Endothelial cell of umbilical vein (primary cell): ENCODE measurements around the gene LOXHD1. TPM values are rescaled to one million over a fixed set of nuclear protein-coding genes. Genes with fewer than 3 reads are reported as not detected.

Experiments
- BruUV-seq: library from RNA; stranded (reverse); fragments of 400-500 nt; replicated peaks from 2 replicates; lab custom pipeline; 2021; lab: Mats Ljungman, UMichigan
- CTCF ChIA-PET: fragments of 300-600, 350-600 bp; sonication (Branson Sonifier 250); formaldehyde crosslinking; loops from one replicate; lab custom pipeline; 2021; ENCODE audit warnings: antibody characterized with exemption, inconsistent platforms; lab: Charles Lee
- POLR2A ChIA-PET: fragments of 300-600, 350-600 bp; sonication (Branson Sonifier 250); formaldehyde crosslinking; loops from one replicate; lab custom pipeline; 2021; ENCODE audit warnings: antibody characterized with exemption, inconsistent platforms; lab: Charles Lee
- DNase-seq: peaks from one replicate; pipeline ENCODE4 v3.0.0-alpha.2; 2011; ENCODE audit warnings: low read depth, low spot score
- FAIRE-seq: peaks from 2 replicates; lab custom pipeline; 2011; peaks lifted over from hg19 to GRCh38; lab: Jason Lieb, UNC
- H2AFZ ChIP-seq: 2 replicates; pipeline ENCODE4 v1.6.0; 2012; ENCODE audit warnings: low read depth, low read length, control low read depth, inconsistent platforms
- H3K27ac ChIP-seq: 2 replicates; pipeline ENCODE4 v1.5.1; 2011; ENCODE audit warnings: low read depth, mild to moderate bottlenecking, control low read depth, low read length, moderate library complexity; ENCODE audit not compliant: insufficient read depth
- H3K27me3 ChIP-seq, 2 experiments: 2 replicates each; pipeline versions ENCODE4 v1.6.0 to v1.6.1; 2011; ENCODE audit warnings: low read length in 2 of 2, mixed read lengths in 1 of 2; ENCODE audit not compliant: control insufficient read depth in 2 of 2, insufficient read depth in 2 of 2
- H3K36me3 ChIP-seq, 2 experiments: 2 replicates in 1 of 2; 3 replicates in 1 of 2; pipeline ENCODE4 v1.5.1; 2011; ENCODE audit warnings: low read length in 2 of 2, mild to moderate bottlenecking in 1 of 2, moderate library complexity in 1 of 2; ENCODE audit not compliant: control insufficient read depth in 2 of 2, insufficient read depth in 2 of 2; ENCODE audit errors: extremely low read depth in 1 of 2
- H3K4me1 ChIP-seq: 3 replicates; pipeline ENCODE4 v1.5.1; 2011; ENCODE audit warnings: mild to moderate bottlenecking, low read length; ENCODE audit not compliant: control insufficient read depth, insufficient read depth; ENCODE audit errors: extremely low read depth
- H3K4me2 ChIP-seq: 2 replicates; pipeline ENCODE4 v1.6.1; 2011; ENCODE audit warnings: low read length, control low read depth, mixed read lengths; ENCODE audit not compliant: insufficient read depth
- H3K4me3 ChIP-seq, 3 experiments: fragments of 200-600 bp in 1 of 3; sonication (generic), shearing (Covaris generic) in 1 of 3; replicated peaks in 1 of 3; 2 replicates each; pipeline ENCODE4 v1.5.1; 2011 to 2016; ENCODE audit warnings: control low read depth in 3 of 3, low read length in 3 of 3, mild to moderate bottlenecking in 2 of 3, inconsistent platforms in 1 of 3, low read depth in 1 of 3, moderate library complexity in 1 of 3; ENCODE audit not compliant: insufficient read depth in 1 of 3
- H3K79me2 ChIP-seq: 2 replicates; pipeline ENCODE4 v1.6.0; 2012; ENCODE audit warnings: low read length, inconsistent platforms; ENCODE audit not compliant: control insufficient read depth, insufficient read depth
- H3K9ac ChIP-seq: replicated peaks from 2 replicates; pipeline ENCODE3; 2011; ENCODE audit warnings: low read length, control low read depth; ENCODE audit not compliant: insufficient read depth; ENCODE audit errors: extremely low read depth
- H3K9me1 ChIP-seq: replicated peaks from 3 replicates; pipeline ENCODE4 v1.6.0; 2011; ENCODE audit warnings: mild to moderate bottlenecking, low read length; ENCODE audit not compliant: control insufficient read depth, insufficient read depth; ENCODE audit errors: extremely low read depth
- H3K9me3 ChIP-seq: replicated peaks from 2 replicates; pipeline ENCODE4 v1.5.1; 2012; ENCODE audit warnings: low read length, inconsistent platforms; ENCODE audit not compliant: control insufficient read depth, insufficient read depth
- H4K20me1 ChIP-seq: replicated peaks from 2 replicates; pipeline ENCODE3; 2011; ENCODE audit warnings: mild to moderate bottlenecking, low read length; ENCODE audit not compliant: control insufficient read depth, insufficient read depth; ENCODE audit errors: extremely low read depth
- EZH2 ChIP-seq: IDR thresholded peaks from 2 replicates; pipeline ENCODE4 v1.6.1; 2012; ENCODE audit warnings: borderline replicate concordance, low read depth, mild to moderate bottlenecking, moderate library complexity, low read length, inconsistent platforms; ENCODE audit not compliant: severe bottlenecking
- FOS ChIP-seq: IDR thresholded peaks from 2 replicates; pipeline ENCODE4 v1.6.1; 2011; ENCODE audit warnings: mild to moderate bottlenecking, low read length, moderate library complexity, borderline replicate concordance; ENCODE audit not compliant: insufficient read depth
- GATA2 ChIP-seq: IDR thresholded peaks from 2 replicates; pipeline ENCODE4 v1.7.0; 2011; ENCODE audit warnings: low read depth, mild to moderate bottlenecking, moderate library complexity, mixed read lengths, low read length; ENCODE audit not compliant: insufficient read length, insufficient read depth
- JUN ChIP-seq: IDR thresholded peaks from 2 replicates; pipeline ENCODE4 v1.6.1; 2011; ENCODE audit warnings: borderline replicate concordance, low read depth; ENCODE audit not compliant: insufficient read length, insufficient read depth
- MYC ChIP-seq: IDR thresholded peaks from one replicate; pipeline ENCODE4 v1.6.1; 2011; ENCODE audit warnings: mild to moderate bottlenecking, low read depth, low read length
- POLR2A ChIP-seq: IDR thresholded peaks from 2 replicates; pipeline ENCODE4 v1.6.1; 2012; ENCODE audit warnings: low read depth, mild to moderate bottlenecking, control low read depth, low read length
- POLR2AphosphoS5 ChIP-seq: IDR thresholded peaks from 2 replicates; pipeline ENCODE4 v1.6.1; 2012; ENCODE audit warnings: low read depth, mild to moderate bottlenecking, control low read depth, low read length, moderate library complexity; ENCODE audit not compliant: insufficient read depth
- dilution Hi-C: fragments of 300-500 bp; cut with MboI; formaldehyde crosslinking; loops from one replicate; pipeline ENCODE4 v1.15.0; 2019; ENCODE audit warnings: low sequenced_read_pairs; ENCODE audit not compliant: extremely low pct_ligation_motif_present
- intact Hi-C: fragments of 100-400 bp; cut with micrococcal nuclease; formaldehyde crosslinking; loops from one replicate; pipeline ENCODE4 v1.10.0; 2022
- polyA plus RNA-seq, 4 experiments: library from polyadenylated mRNA; depleted of rRNA in 3 of 4; stranded (reverse) in 3 of 4; unstranded in 1 of 4; fragments of >200 nt; gene quantifications; 2 replicates each; pipeline versions ENCODE4 v1.2.1 to v1.2.3, GENCODE V29; 2011 to 2012; ENCODE audit warnings: missing spikeins in 1 of 4
- total RNA-seq: library from RNA; stranded (reverse); gene quantifications from 2 replicates; pipeline ENCODE4 v1.2.3, GENCODE V29; 2021
- TF ChIP-seq, protein P1 (sequence below), 2 donors: IDR thresholded peaks; 1 replicate in 1 of 2; 2 replicates in 1 of 2; pipeline ENCODE4 v1.5.1; 2011; ENCODE audit warnings: low read length in 2 of 2, mild to moderate bottlenecking in 2 of 2, moderate library complexity in 2 of 2, control low read depth in 1 of 2, inconsistent platforms in 1 of 2, low read depth in 1 of 2; ENCODE audit not compliant: insufficient read depth in 1 of 2; ENCODE audit errors: extremely low read depth in 1 of 2
- TF ChIP-seq, protein P2 (sequence below): IDR thresholded peaks from 2 replicates; pipeline ENCODE4 v1.6.1; 2011; ENCODE audit not compliant: insufficient read depth, insufficient read length

Gene LOXHD1
- total and polyA plus RNA-seq, 2 donors (not counting 3 experiments of a cell fraction or from before 2014, with no cell fraction given) = not detected

GRCh38 chr18:46556590-46557206 is 100.3 kb downstream of the LOXHD1 start:
- TF ChIP-seq, protein P1, sequence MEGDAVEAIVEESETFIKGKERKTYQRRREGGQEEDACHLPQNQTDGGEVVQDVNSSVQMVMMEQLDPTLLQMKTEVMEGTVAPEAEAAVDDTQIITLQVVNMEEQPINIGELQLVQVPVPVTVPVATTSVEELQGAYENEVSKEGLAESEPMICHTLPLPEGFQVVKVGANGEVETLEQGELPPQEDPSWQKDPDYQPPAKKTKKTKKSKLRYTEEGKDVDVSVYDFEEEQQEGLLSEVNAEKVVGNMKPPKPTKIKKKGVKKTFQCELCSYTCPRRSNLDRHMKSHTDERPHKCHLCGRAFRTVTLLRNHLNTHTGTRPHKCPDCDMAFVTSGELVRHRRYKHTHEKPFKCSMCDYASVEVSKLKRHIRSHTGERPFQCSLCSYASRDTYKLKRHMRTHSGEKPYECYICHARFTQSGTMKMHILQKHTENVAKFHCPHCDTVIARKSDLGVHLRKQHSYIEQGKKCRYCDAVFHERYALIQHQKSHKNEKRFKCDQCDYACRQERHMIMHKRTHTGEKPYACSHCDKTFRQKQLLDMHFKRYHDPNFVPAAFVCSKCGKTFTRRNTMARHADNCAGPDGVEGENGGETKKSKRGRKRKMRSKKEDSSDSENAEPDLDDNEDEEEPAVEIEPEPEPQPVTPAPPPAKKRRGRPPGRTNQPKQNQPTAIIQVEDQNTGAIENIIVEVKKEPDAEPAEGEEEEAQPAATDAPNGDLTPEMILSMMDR (IDR thresholded peaks at IDR 0.05; ENCODE audit: extremely low read depth in 1 of 2, insufficient read depth in 1 of 2, low read depth in 1 of 2, low read length in 2 of 2) = no peak
- TF ChIP-seq FOS (no peak), POLR2A (no peak), GATA2 (no peak), POLR2AphosphoS5 (no peak), JUN (no peak), EZH2 (no peak), MYC (no peak)
- TF ChIP-seq, protein P2, sequence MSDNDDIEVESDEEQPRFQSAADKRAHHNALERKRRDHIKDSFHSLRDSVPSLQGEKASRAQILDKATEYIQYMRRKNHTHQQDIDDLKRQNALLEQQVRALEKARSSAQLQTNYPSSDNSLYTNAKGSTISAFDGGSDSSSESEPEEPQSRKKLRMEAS = no peak
- FAIRE-seq = no peak
- no TSS peak for BruUV-seq
- ChIA-PET CTCF (interaction anchor here (3.4 kb wide), 1 partner anchor 101 kb away, joined by 50 read pairs; the partner anchor contains the start of gene LOXHD1), POLR2A (no interaction called here)
- dilution Hi-C loops = no loop called here
- no peak for DNase-seq
- Histone ChIP-seq H2AFZ (no peak overlapping the region), H3K79me2 (no peaks in the 10 kb centered on the region), H3K36me3 (no peaks in the 10 kb centered on the region), H3K27ac (no peak overlapping the region), H3K4me2 (no peak overlapping the region), H4K20me1 (no peaks in the 10 kb centered on the region), H3K9me1 (no peaks in the 10 kb centered on the region), H3K9me3 (no peaks in the 10 kb centered on the region), H3K27me3 (no peaks in the 10 kb centered on the region), H3K9ac (no peak overlapping the region), H3K4me1 (no peaks in the 10 kb centered on the region), H3K4me3 (no peak overlapping the region)
- intact Hi-C loops = no loop called here
